ENCODE measurements around the gene TMEM236. TPM values are rescaled to one million over a fixed set of nuclear protein-coding genes. Genes with fewer than 3 reads are reported as not detected.

The TMEM236 gene
- total RNA-seq, 1 donor from 2014 or later = 0.07 TPM

DNA sequence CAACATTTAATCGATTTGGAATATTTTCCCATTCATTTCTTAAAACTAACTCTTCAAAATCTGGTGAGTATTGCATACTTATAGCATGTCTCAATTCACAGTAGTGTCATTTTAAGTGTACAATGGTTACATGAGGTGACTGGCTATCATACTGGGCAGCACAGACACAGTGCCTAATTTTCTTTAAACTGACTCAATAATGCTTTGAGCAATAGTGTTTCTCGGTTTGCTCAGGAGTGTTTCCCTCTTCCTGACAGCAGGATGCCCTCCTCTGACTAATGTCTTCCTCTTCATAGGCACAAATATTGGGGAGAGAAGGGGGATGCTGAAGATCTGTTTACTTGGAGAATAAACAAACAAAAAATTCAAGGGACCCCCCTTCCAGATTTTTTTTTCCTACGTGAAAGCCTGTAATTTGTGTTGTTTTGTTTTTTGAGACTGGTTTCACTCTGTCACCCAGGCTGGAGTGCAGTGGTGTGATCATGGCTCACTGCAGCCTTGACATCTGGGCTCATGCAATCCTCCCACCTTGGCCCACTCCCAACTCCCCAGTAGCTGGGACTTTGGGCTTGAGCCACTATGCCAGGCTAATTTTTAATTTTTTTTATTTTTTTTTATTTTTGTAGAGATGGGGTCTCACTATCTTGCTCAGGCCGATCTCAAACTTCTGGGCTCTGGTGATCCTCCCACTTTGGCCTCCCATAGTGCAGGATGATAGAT, 59.3 kb downstream of the TMEM236 start:
- Mint-ChIP-seq H3K27ac (ENCODE audit: unreplicated experiment) (no peak overlapping the region), H3K9me3 (ENCODE audit: low read depth) (no peaks in the 10 kb centered on the region), H3K4me3 (ENCODE audit: unreplicated experiment) (no peak overlapping the region), H3K36me3 (ENCODE audit: low read depth) (no peaks in the 10 kb centered on the region), H3K27me3 (ENCODE audit: low read depth) (peaks cover 4% of the 10 kb centered on the region), H3K4me1 (ENCODE audit: low read depth) (no peaks in the 10 kb centered on the region)
- DNase-seq (ENCODE audit: low spot score) = no peak
- no peak for TF ChIP-seq CTCF (IDR thresholded peaks at IDR 0.05)

DNA sequence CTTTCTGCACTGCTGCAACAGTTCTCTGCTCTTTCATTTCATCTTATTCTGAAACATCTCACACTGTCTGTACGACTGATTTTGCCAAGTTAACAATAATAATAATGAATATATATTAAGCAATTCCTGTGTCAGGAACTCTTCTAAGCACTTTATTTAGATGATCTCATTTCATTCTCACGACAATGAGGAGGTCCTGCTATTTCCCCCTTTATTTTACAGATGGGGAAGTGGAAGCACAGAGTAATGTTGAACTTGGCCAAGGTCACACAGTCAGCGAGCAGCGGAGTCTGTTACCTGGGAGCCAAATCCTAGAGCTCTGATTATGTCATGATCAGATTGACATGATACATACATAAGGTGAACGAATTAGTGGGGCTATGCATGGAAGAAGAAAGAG, 63.0 kb downstream of the TMEM236 start:
- no peak for TF ChIP-seq CTCF (IDR thresholded peaks at IDR 0.05)
- Mint-ChIP-seq H3K27me3 (ENCODE audit: low read depth) (peaks cover 4% of the 10 kb centered on the region), H3K4me1 (ENCODE audit: low read depth) (no peaks in the 10 kb centered on the region), H3K36me3 (ENCODE audit: low read depth) (no peaks in the 10 kb centered on the region), H3K9me3 (ENCODE audit: low read depth) (no peaks in the 10 kb centered on the region), H3K4me3 (ENCODE audit: unreplicated experiment) (no peak overlapping the region), H3K27ac (ENCODE audit: unreplicated experiment) (no peak overlapping the region)
- no peak for DNase-seq (ENCODE audit: low spot score)

GRCh38 chr10:17816199-17816598, 64.2 kb downstream of the TMEM236 start:
- no peak overlapping the region for H3K27ac Mint-ChIP-seq (ENCODE audit: unreplicated experiment)
- no peaks in the 10 kb centered on the region for H3K36me3 Mint-ChIP-seq (ENCODE audit: low read depth)
- no peak overlapping the region for H3K4me3 Mint-ChIP-seq (ENCODE audit: unreplicated experiment)
- H3K9me3 Mint-ChIP-seq (ENCODE audit: low read depth) = no peaks in the 10 kb centered on the region
- no peaks in the 10 kb centered on the region for H3K4me1 Mint-ChIP-seq (ENCODE audit: low read depth)
- TF ChIP-seq CTCF (IDR thresholded peaks at IDR 0.05) = no peak
- no peak for DNase-seq (ENCODE audit: low spot score)
- peaks cover 8% of the 10 kb centered on the region for H3K27me3 Mint-ChIP-seq (ENCODE audit: low read depth)

GRCh38 chr10:17817316-17817715, 65.3 kb downstream of the TMEM236 start:
- H3K36me3 Mint-ChIP-seq (ENCODE audit: low read depth) = no peaks in the 10 kb centered on the region
- H3K27me3 Mint-ChIP-seq (ENCODE audit: low read depth) = peaks cover 12% of the 10 kb centered on the region
- DNase-seq (ENCODE audit: low spot score) = no peak
- TF ChIP-seq CTCF (IDR thresholded peaks at IDR 0.05) = no peak
- no peaks in the 10 kb centered on the region for H3K9me3 Mint-ChIP-seq (ENCODE audit: low read depth)
- no peaks in the 10 kb centered on the region for H3K4me1 Mint-ChIP-seq (ENCODE audit: low read depth)
- H3K4me3 Mint-ChIP-seq (ENCODE audit: unreplicated experiment) = no peak overlapping the region
- H3K27ac Mint-ChIP-seq (ENCODE audit: unreplicated experiment) = no peak overlapping the region

- peaks cover 14% of the 10 kb centered on the region for H3K27me3 Mint-ChIP-seq (ENCODE audit: low read depth)
- no peak for DNase-seq (ENCODE audit: low spot score)
- TF ChIP-seq CTCF (IDR thresholded peaks at IDR 0.05) = no peak
- H3K36me3 Mint-ChIP-seq (ENCODE audit: low read depth) = no peaks in the 10 kb centered on the region
- no peaks in the 10 kb centered on the region for H3K4me1 Mint-ChIP-seq (ENCODE audit: low read depth)
- H3K4me3 Mint-ChIP-seq (ENCODE audit: unreplicated experiment) = no peak overlapping the region
- H3K9me3 Mint-ChIP-seq (ENCODE audit: low read depth) = no peaks in the 10 kb centered on the region
- no peak overlapping the region for H3K27ac Mint-ChIP-seq (ENCODE audit: unreplicated experiment)
Measured at GRCh38 chr10:17817790-17818189, 65.8 kb downstream of the TMEM236 start.

Measured in chondrocyte (in vitro differentiated cells).